ENCODE results near the gene TMEM238. TPM values are rescaled to one million over a fixed set of nuclear protein-coding genes. Genes with fewer than 3 reads are reported as not detected.
"Not testable (repeated sequence)": the region's sequence is repeated elsewhere in the genome, so short reads cannot be mapped to it uniquely, and the experiment has no call there.

The TMEM238 gene
- total RNA-seq, 1 experiment from 2014 or later, result 1.1 TPM

- no peak for DNase-seq (ENCODE audit: low read depth)
These were observed 18.4 kb upstream of the TMEM238 start for GRCh38 chr19:55402509-55402908.

GRCh38 chr19:55401390-55401789 lies 17.3 kb upstream of the TMEM238 start:
- DNase-seq (ENCODE audit: low read depth), result not testable (repeated sequence)

GRCh38 chr19:55400281-55401087 lies 16.4 kb upstream of the TMEM238 start:
- no peak for DNase-seq (ENCODE audit: low read depth)

GRCh38 chr19:55398200-55398925 lies 14.3 kb upstream of the TMEM238 start:
- no peak for DNase-seq (ENCODE audit: low read depth)

- DNase-seq (ENCODE audit: low read depth), result no peak
These were observed 9.0 kb upstream of the TMEM238 start for GRCh38 chr19:55392820-55393761.

GRCh38 chr19:55391702-55392615 lies 7.9 kb upstream of the TMEM238 start:
- DNase-seq (ENCODE audit: low read depth), result no peak

- DNase-seq (ENCODE audit: low read depth), result peak; percentile 42
These were observed 7.1 kb upstream of the TMEM238 start for GRCh38 chr19:55391191-55391670.

- peak; percentile 57 for DNase-seq (ENCODE audit: low read depth)
These were observed 6.4 kb upstream of the TMEM238 start for GRCh38 chr19:55390461-55390880.

GRCh38 chr19:55389386-55390317 lies 5.6 kb upstream of the TMEM238 start:
- no peak for DNase-seq (ENCODE audit: low read depth)

GRCh38 chr19:55387736-55388497 lies 3.8 kb upstream of the TMEM238 start:
- DNase-seq (ENCODE audit: low read depth), result no peak

GRCh38 chr19:55386493-55386971 lies 2.4 kb upstream of the TMEM238 start:
- DNase-seq (ENCODE audit: low read depth), result no peak

- DNase-seq (ENCODE audit: low read depth), result peak; percentile 97
These were observed 1.8 kb upstream of the TMEM238 start, which contains the start of gene RPL28 for GRCh38 chr19:55385724-55386492. RPL28 (plus strand) TSS chr19:55385932; CDS start chr19:55386358, 426 bp downstream.

- peak; percentile 93 for DNase-seq (ENCODE audit: low read depth)
These were observed 1.0 kb upstream of the TMEM238 start for GRCh38 chr19:55384920-55385723.

- DNase-seq (ENCODE audit: low read depth), result no peak
These were observed 587 bp downstream of the TMEM238 start for GRCh38 chr19:55383279-55384130.

GRCh38 chr19:55382522-55383054 lies 1.5 kb downstream of the TMEM238 start:
- DNase-seq (ENCODE audit: low read depth), result no peak

Measured in HT1080 (cell line).